Nephron progenitor cell (in vitro differentiated cells): ENCODE measurements around the gene CTSO.

ENCODE experiments used
- DNase-seq: peaks from one replicate; pipeline ENCODE4 v3.0.0; 2021
- H3K27ac Mint-ChIP-seq: 2 replicates; pipeline ENCODE4 v1.8.0; 2021; ENCODE audit warnings: mild to moderate bottlenecking, moderate library complexity, mixed read lengths
- H3K27me3 Mint-ChIP-seq: 2 replicates; pipeline ENCODE4 v1.8.0; 2021; ENCODE audit warnings: mild to moderate bottlenecking, low read depth, mixed read lengths; ENCODE audit not compliant: poor library complexity
- H3K36me3 Mint-ChIP-seq: 2 replicates; pipeline ENCODE4 v1.8.0; 2021; ENCODE audit warnings: low read depth, mixed read lengths
- H3K4me1 Mint-ChIP-seq: 2 replicates; pipeline ENCODE4 v1.8.0; 2021; ENCODE audit warnings: mixed read lengths
- H3K4me3 Mint-ChIP-seq: 2 replicates; pipeline ENCODE4 v1.8.0; 2021; ENCODE audit warnings: mild to moderate bottlenecking, moderate library complexity, mixed read lengths
- H3K9me3 Mint-ChIP-seq: 2 replicates; pipeline ENCODE4 v1.8.0; 2021; ENCODE audit warnings: mild to moderate bottlenecking, moderate library complexity, mixed read lengths
- TF ChIP-seq, protein P1 (sequence below): fragments of 200-600 bp; sonication (generic); IDR thresholded peaks from 2 replicates; pipeline ENCODE4 v1.5.0; 2021; ENCODE audit warnings: antibody characterized with exemption

The CTSO gene

DNA sequence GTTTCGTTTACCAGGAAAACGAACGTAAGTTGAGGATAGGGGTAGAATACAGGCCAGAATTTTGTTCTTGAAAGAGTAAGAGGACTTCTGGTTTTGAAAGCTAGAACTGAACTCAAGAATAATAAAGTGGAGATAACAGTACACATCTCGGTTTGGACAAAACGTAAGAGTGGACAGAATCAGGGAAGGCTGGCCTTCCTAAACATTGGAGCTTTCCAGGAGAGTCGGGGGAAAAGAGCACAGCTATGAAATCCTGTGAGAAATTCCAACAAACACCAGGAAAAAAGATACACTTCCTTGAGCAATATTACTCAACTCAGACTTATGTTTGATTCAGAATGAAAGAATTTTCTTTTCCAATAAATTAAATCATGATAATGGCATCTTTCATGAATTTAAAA, 1.2 kb downstream of the CTSO start:
- no peaks in the 10 kb centered on the region for H3K27me3 Mint-ChIP-seq
- no peaks in the 10 kb centered on the region for H3K9me3 Mint-ChIP-seq
- peaks cover 9% of the 10 kb centered on the region for H3K4me1 Mint-ChIP-seq
- H3K4me3 Mint-ChIP-seq, result peak overlapping the region; percentile 5
- H3K36me3 Mint-ChIP-seq, result no peaks in the 10 kb centered on the region
- no peak for DNase-seq
- TF ChIP-seq, protein P1, sequence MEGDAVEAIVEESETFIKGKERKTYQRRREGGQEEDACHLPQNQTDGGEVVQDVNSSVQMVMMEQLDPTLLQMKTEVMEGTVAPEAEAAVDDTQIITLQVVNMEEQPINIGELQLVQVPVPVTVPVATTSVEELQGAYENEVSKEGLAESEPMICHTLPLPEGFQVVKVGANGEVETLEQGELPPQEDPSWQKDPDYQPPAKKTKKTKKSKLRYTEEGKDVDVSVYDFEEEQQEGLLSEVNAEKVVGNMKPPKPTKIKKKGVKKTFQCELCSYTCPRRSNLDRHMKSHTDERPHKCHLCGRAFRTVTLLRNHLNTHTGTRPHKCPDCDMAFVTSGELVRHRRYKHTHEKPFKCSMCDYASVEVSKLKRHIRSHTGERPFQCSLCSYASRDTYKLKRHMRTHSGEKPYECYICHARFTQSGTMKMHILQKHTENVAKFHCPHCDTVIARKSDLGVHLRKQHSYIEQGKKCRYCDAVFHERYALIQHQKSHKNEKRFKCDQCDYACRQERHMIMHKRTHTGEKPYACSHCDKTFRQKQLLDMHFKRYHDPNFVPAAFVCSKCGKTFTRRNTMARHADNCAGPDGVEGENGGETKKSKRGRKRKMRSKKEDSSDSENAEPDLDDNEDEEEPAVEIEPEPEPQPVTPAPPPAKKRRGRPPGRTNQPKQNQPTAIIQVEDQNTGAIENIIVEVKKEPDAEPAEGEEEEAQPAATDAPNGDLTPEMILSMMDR, result no peak
- no peak overlapping the region for H3K27ac Mint-ChIP-seq

DNA sequence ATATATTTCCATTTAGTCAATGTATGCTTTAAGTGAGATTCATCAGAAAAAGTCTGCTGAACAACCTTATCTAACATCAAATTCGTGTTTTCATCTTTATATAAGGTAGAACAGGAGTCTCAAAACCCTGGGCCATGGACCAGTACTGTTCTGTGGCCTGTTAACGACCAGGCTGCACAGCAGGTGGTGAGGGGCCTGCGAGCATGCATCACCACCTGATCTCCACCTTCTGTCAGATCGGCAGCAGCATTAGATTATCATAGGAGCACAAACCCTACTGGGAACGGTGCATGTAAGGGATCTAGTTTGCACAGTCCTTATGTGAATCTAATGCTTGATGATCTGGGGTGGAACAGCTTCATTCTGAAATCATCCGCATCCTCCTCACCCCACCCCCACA, 3.2 kb downstream of the CTSO start:
- H3K9me3 Mint-ChIP-seq, result no peaks in the 10 kb centered on the region
- H3K27me3 Mint-ChIP-seq, result no peaks in the 10 kb centered on the region
- H3K4me3 Mint-ChIP-seq, result no peak overlapping the region
- DNase-seq, result no peak
- no peaks in the 10 kb centered on the region for H3K36me3 Mint-ChIP-seq
- peaks cover 9% of the 10 kb centered on the region for H3K4me1 Mint-ChIP-seq
- TF ChIP-seq, protein P1, result no peak
- no peak overlapping the region for H3K27ac Mint-ChIP-seq

DNA sequence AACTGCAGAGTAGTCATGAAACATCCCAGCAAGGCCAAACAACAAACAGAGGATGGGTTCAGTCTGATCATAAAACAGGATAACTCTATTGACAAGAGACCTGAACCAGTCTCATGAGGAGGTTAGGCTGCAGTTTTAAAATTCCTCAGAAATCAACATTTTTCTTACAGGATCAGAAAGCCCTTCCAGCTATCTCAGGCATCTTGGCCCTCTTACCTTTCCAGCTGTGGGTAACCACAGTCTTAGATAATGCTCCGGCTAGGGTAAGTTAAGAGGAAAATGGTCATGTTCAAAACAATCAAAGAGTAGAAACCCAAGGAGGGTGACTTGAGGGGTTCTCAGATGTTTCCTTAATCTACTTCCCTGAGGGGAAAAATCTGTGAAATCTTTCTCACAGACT, 5.1 kb downstream of the CTSO start:
- H3K4me1 Mint-ChIP-seq, result peaks cover 15% of the 10 kb centered on the region
- H3K27ac Mint-ChIP-seq, result no peak overlapping the region
- H3K36me3 Mint-ChIP-seq, result no peaks in the 10 kb centered on the region
- TF ChIP-seq, protein P1, result no peak
- H3K4me3 Mint-ChIP-seq, result no peak overlapping the region
- H3K27me3 Mint-ChIP-seq, result no peaks in the 10 kb centered on the region
- no peak for DNase-seq
- H3K9me3 Mint-ChIP-seq, result no peaks in the 10 kb centered on the region

DNA sequence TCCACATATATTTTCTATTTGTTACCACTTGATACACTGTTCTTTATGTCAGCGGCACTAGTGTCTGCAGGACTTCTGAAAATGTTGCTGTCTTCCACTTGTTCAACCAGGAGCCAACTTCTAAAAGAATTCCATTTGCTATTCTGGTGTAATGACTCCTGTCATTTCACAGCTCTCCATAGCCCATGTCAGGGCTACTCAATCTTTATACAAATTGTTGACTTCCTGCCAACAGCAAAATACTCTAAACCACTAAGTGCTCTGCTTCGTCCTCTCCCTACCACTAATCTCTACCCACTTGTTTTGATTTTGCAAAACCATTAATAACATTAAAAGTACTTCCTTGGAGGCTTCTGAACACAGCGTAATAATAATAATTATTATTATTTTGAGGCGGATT, 7.2 kb downstream of the CTSO start:
- no peak overlapping the region for H3K4me3 Mint-ChIP-seq
- TF ChIP-seq, protein P1, result no peak
- H3K27me3 Mint-ChIP-seq, result no peaks in the 10 kb centered on the region
- H3K9me3 Mint-ChIP-seq, result no peaks in the 10 kb centered on the region
- peaks cover 6% of the 10 kb centered on the region for H3K4me1 Mint-ChIP-seq
- no peak overlapping the region for H3K27ac Mint-ChIP-seq
- H3K36me3 Mint-ChIP-seq, result no peaks in the 10 kb centered on the region
- no peak for DNase-seq

DNA sequence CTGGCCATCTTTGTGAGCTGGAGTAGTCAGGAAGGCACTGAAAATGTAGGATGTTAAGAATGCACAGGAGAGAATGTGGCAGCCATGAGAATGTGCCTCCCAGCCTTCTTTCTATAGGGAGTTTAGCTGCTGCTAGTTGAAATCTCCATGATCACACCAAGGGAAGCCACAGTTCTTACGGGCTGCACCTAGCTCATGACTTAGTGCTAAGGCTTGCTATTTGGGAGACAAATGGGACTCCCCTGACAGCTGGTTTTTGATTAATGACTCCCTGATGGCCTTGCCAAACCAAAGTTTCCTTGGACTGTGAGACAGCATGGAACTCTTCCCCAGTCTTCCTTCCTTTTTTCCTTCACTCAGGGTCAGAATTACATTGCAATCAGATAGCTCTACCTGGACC, 9.2 kb downstream of the CTSO start:
- H3K4me3 Mint-ChIP-seq, result no peak overlapping the region
- no peaks in the 10 kb centered on the region for H3K36me3 Mint-ChIP-seq
- TF ChIP-seq, protein P1, result no peak
- H3K27me3 Mint-ChIP-seq, result no peaks in the 10 kb centered on the region
- peaks cover 6% of the 10 kb centered on the region for H3K4me1 Mint-ChIP-seq
- H3K9me3 Mint-ChIP-seq, result no peaks in the 10 kb centered on the region
- DNase-seq, result peak; percentile 8
- H3K27ac Mint-ChIP-seq, result no peak overlapping the region

DNA sequence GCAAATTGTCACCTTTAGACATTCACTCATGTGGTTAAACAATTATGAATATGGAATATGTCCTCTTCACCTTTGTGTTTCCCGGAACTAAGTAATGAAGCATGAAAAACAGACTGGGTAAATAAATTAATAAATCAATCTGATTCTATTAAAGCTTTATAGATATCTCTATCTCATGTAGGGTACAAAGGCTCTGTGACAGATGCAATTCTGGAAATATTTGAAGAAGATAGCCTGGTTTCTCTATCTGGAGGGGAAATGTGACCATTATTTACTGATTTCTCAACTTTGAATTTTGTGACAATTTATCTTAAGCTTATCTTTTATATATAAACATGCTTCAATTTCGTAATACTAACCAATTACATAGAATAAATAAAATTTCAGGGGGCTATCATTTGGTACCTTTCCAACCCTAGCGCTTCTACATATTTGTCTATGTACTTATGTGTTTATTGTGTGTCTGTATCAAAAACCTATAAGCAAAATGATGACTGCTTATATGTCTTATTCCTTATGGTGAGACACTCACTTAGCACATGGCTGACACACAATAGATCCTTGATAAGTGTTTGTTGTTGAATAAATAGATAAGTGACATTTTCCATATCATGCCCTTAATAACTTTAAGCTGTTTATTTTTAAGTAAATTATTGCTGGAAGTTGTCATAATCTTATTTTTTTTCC, 9.9 kb downstream of the CTSO start:
- Mint-ChIP-seq H3K4me3 (no peak overlapping the region), H3K4me1 (peaks cover 6% of the 10 kb centered on the region), H3K27me3 (no peaks in the 10 kb centered on the region), H3K36me3 (no peaks in the 10 kb centered on the region), H3K9me3 (no peaks in the 10 kb centered on the region), H3K27ac (no peak overlapping the region)
- TF ChIP-seq, protein P1, result no peak
- no peak for DNase-seq
